B cell (primary cell): ENCODE measurements around the gene CTLA4. TPM values are rescaled to one million over a fixed set of nuclear protein-coding genes. Genes with fewer than 3 reads are reported as not detected.

Experiments used
- ATAC-seq: fragments of 200-7000 bp; cut with Tn5 transposase; one replicate; pipeline ENCODE4 v1.10.0; 2021; ENCODE audit warnings: low read depth, mild to moderate bottlenecking, moderate number of reproducible peaks, moderate library complexity
- CTCF ChIA-PET: fragments of 350-600 bp; sonication (Branson Sonifier 250); formaldehyde crosslinking; loops from one replicate; lab custom pipeline; 2021; ENCODE audit warnings: antibody characterized with exemption, inconsistent platforms; lab: Charles Lee
- POLR2A ChIA-PET: fragments of 350-600 bp; sonication (Branson Sonifier 250); formaldehyde crosslinking; loops from one replicate; lab custom pipeline; 2021; ENCODE audit warnings: antibody characterized with exemption; lab: Charles Lee
- DNase-seq: peaks from one replicate; pipeline ENCODE4 v3.0.0; 2013
- H2AFZ ChIP-seq: 2 replicates; pipeline ENCODE4 v1.6.1; 2012; ENCODE audit warnings: mild to moderate bottlenecking, low read depth, low read length; ENCODE audit not compliant: insufficient read depth, poor library complexity, severe bottlenecking
- H3K27ac ChIP-seq, 2 donors: 1 replicate in 1 of 2; 2 replicates in 1 of 2; pipeline ENCODE4 v1.5.1; 2012 to 2013; ENCODE audit warnings: low read length in 2 of 2, mild to moderate bottlenecking in 2 of 2, moderate library complexity in 1 of 2
- H3K27me3 ChIP-seq, 4 experiments: fragments of 200-600 bp in 1 of 4; sonication (generic) in 1 of 4; replicated peaks in 1 of 4; 1 replicate in 2 of 4; 2 replicates in 2 of 4; pipeline versions ENCODE4 v1.6.1 to v1.7.0; 2013 to 2016; ENCODE audit warnings: low read length in 3 of 4, mild to moderate bottlenecking in 2 of 4, mixed read lengths in 1 of 4, moderate library complexity in 1 of 4; ENCODE audit not compliant: insufficient read depth in 4 of 4, control insufficient read depth in 3 of 4; ENCODE audit errors: control extremely low read depth in 1 of 4
- H3K36me3 ChIP-seq, 2 experiments: replicated peaks in 1 of 2; 1 replicate in 1 of 2; 2 replicates in 1 of 2; pipeline versions ENCODE4 v1.6.1 to v1.7.1; 2013; ENCODE audit warnings: low read length in 1 of 2; ENCODE audit not compliant: insufficient read depth in 2 of 2, control insufficient read depth in 1 of 2; ENCODE audit errors: control extremely low read depth in 1 of 2, extremely low read depth in 1 of 2
- H3K4me1 ChIP-seq, 2 donors: fragments of 200-600 bp in 1 of 2; sonication (generic) in 1 of 2; 1 replicate in 1 of 2; 2 replicates in 1 of 2; pipeline versions ENCODE4 v1.5.1 to v1.6.1; 2013 to 2017; ENCODE audit warnings: low read length in 2 of 2; ENCODE audit not compliant: control insufficient read depth in 2 of 2, insufficient read depth in 2 of 2
- H3K4me2 ChIP-seq: replicated peaks from 2 replicates; pipeline ENCODE3; 2012; ENCODE audit warnings: mild to moderate bottlenecking, low read depth, low read length; ENCODE audit not compliant: poor library complexity, severe bottlenecking
- H3K4me3 ChIP-seq, 5 experiments: fragments of 200-600 bp in 1 of 5; sonication (generic) in 1 of 5; 1 replicate in 3 of 5; 2 replicates in 2 of 5; pipeline versions ENCODE4 v1.5.1 to v1.7.0; 2011 to 2016; ENCODE audit warnings: low read length in 4 of 5, mild to moderate bottlenecking in 4 of 5, low read depth in 2 of 5, control low read depth in 1 of 5, moderate library complexity in 1 of 5; ENCODE audit not compliant: insufficient read depth in 1 of 5; ENCODE audit errors: control extremely low read depth in 1 of 5, extremely low read depth in 1 of 5
- H3K79me2 ChIP-seq: fragments of 200-600 bp; sonication (generic); one replicate; pipeline ENCODE4 v1.6.0; 2016; ENCODE audit warnings: low read length; ENCODE audit not compliant: control insufficient read depth, insufficient read depth
- H3K9ac ChIP-seq: fragments of 200-600 bp; sonication (generic); 2 replicates; pipeline ENCODE4 v1.6.1; 2017; ENCODE audit warnings: mild to moderate bottlenecking, low read length, moderate library complexity
- H3K9me3 ChIP-seq, 3 donors: one replicate each; pipeline versions ENCODE4 v1.6.1 to v1.7.1; 2013; ENCODE audit warnings: low read length in 2 of 3; ENCODE audit not compliant: control insufficient read depth in 2 of 3, insufficient read depth in 1 of 3; ENCODE audit errors: control extremely low read depth in 1 of 3
- H4K20me1 ChIP-seq: 2 replicates; pipeline ENCODE4 v1.6.0; 2012; ENCODE audit warnings: mild to moderate bottlenecking, low read length; ENCODE audit not compliant: insufficient read depth, control insufficient read depth, poor library complexity, severe bottlenecking
- H3K27ac Mint-ChIP-seq: one replicate; pipeline ENCODE4 v1.8.0; 2021; ENCODE audit warnings: mixed read lengths
- H3K27me3 Mint-ChIP-seq: one replicate; pipeline ENCODE4 v1.8.0; 2021; ENCODE audit warnings: mixed read lengths
- H3K4me1 Mint-ChIP-seq: one replicate; pipeline ENCODE4 v1.8.0; 2021; ENCODE audit warnings: mixed read lengths
- H3K4me3 Mint-ChIP-seq: one replicate; pipeline ENCODE4 v1.8.0; 2021; ENCODE audit warnings: mixed read lengths
- H3K9me3 Mint-ChIP-seq: one replicate; pipeline ENCODE4 v1.8.0; 2022; ENCODE audit warnings: mixed read lengths; ENCODE audit not compliant: insufficient read depth
- EZH2 ChIP-seq: IDR thresholded peaks from 2 replicates; pipeline ENCODE4 v1.6.1; 2012; ENCODE audit warnings: borderline replicate concordance, low read depth, mild to moderate bottlenecking, moderate library complexity, low read length; ENCODE audit not compliant: insufficient read depth, poor library complexity, severe bottlenecking
- WGBS: methylation state at CpG from one replicate; pipeline ENCODE4 v1.1.5; 2013; ENCODE audit warnings: missing lambda C conversion rate; ENCODE audit not compliant: insufficient coverage; 5-methylcytosine and 5-hydroxymethylcytosine counted together
- intact Hi-C: fragments of 100-400 bp; cut with micrococcal nuclease; formaldehyde crosslinking; loops from one replicate; pipeline ENCODE4 v1.10.0; 2022
- polyA plus RNA-seq: library from polyadenylated mRNA; depleted of rRNA; stranded (reverse); fragments of >200 nt; gene quantifications from 2 replicates; pipeline ENCODE4 v1.2.3, GENCODE V29; 2012
- total RNA-seq, 2 donors: library from RNA; stranded (reverse); fragments of 120-200 nt in 1 of 2; gene quantifications; 1 replicate in 1 of 2; 2 replicates in 1 of 2; pipeline versions ENCODE4 v1.2.3 to v1.2.4, GENCODE V29; 2013 to 2022
- TF ChIP-seq, protein P1 (sequence below): fragments of 200-600 bp; IDR thresholded peaks from one replicate; pipeline ENCODE4 v1.8.0; 2022; ENCODE audit warnings: antibody characterized with exemption, mild to moderate bottlenecking

The CTLA4 gene
- total and polyA plus RNA-seq, 2 donors (not counting 1 experiment from before 2014, with no cell fraction given): 0.30 TPM; not detected in 1

DNA sequence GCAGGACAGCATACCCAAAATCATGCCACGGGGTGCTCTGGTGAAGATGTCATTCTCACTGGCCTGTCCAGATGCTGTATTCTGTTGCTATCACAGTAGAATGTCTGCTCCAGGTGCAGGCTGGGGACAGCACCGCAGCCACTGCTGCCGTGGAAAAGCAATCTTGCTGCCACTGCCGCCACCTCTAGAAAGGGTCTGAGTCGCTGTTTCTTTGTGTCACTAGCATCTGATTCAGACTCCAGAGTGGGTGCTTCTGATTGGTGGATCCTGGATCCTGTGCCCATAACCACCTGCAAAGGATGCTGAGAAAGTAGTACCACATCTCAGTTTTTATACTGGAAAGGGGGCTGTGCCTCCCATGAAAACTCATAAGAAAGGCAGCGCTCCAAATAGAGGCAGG lies 45.3 kb upstream of the CTLA4 start:
- H3K4me1 ChIP-seq: peaks cover 6 to 9% of the 10 kb centered on the region in 2 donors
- DNase-seq (no peak), ATAC-seq (no peak)
- H3K4me3 ChIP-seq: no peak overlapping the region
- Mint-ChIP-seq H3K27ac (no peak overlapping the region), H3K4me3 (no peak overlapping the region), H3K27me3 (peaks cover 74% of the 10 kb centered on the region), H3K4me1 (peaks cover 7% of the 10 kb centered on the region), H3K9me3 (no peaks in the 10 kb centered on the region)
- H3K27me3 ChIP-seq: peaks cover 0 to 69% (median 47%) of the 10 kb centered on the region in 4 experiments
- peaks cover 2 to 21% (median 2%) of the 10 kb centered on the region in 3 donors for H3K9me3 ChIP-seq
- WGBS: 94% methylated on average over 5 of the region's 6 CpGs
- no peaks in the 10 kb centered on the region for H3K36me3 ChIP-seq
- H4K20me1 ChIP-seq: no peaks in the 10 kb centered on the region
- no peaks in the 10 kb centered on the region for H3K79me2 ChIP-seq
- H3K27ac ChIP-seq: no peak overlapping the region
- CTCF ChIA-PET: interaction anchor here (0.6 kb wide), 1 partner anchor 28 kb away, joined by 3 read pairs; no protein-coding TSS in a partner anchor
- no peak overlapping the region for H2AFZ ChIP-seq
- TF ChIP-seq, protein P1, sequence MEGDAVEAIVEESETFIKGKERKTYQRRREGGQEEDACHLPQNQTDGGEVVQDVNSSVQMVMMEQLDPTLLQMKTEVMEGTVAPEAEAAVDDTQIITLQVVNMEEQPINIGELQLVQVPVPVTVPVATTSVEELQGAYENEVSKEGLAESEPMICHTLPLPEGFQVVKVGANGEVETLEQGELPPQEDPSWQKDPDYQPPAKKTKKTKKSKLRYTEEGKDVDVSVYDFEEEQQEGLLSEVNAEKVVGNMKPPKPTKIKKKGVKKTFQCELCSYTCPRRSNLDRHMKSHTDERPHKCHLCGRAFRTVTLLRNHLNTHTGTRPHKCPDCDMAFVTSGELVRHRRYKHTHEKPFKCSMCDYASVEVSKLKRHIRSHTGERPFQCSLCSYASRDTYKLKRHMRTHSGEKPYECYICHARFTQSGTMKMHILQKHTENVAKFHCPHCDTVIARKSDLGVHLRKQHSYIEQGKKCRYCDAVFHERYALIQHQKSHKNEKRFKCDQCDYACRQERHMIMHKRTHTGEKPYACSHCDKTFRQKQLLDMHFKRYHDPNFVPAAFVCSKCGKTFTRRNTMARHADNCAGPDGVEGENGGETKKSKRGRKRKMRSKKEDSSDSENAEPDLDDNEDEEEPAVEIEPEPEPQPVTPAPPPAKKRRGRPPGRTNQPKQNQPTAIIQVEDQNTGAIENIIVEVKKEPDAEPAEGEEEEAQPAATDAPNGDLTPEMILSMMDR: no peak
- no peak for TF ChIP-seq EZH2
- intact Hi-C loops: no loop called here
- H3K9ac ChIP-seq: no peak overlapping the region
- POLR2A ChIA-PET: no interaction called here
- no peak overlapping the region for H3K4me2 ChIP-seq

DNA sequence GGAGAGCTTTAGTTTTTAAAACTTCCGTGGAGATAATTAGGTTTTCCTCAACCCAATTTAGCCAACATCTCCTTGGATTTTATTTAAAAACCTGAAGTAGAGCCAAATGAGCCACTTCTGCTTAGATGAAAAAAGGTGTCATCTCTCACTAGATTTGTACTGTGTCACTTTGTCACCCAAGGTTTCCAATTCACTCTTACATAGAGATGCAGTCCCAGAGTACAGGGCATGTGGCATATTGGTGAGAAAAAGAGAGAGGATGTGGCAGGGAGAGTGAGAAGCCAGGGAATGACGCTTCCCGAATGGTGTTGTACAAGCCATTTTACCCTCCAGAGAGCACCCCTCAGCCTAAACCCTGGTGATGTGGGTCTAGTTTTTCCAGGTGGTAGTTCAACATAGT lies 44.4 kb upstream of the CTLA4 start:
- Mint-ChIP-seq H3K4me3 (no peak overlapping the region), H3K27ac (no peak overlapping the region), H3K27me3 (peaks cover 71% of the 10 kb centered on the region), H3K9me3 (no peaks in the 10 kb centered on the region), H3K4me1 (peaks cover 7% of the 10 kb centered on the region)
- intact Hi-C loops: no loop called here
- POLR2A ChIA-PET: interaction anchor here (0.6 kb wide), 1 partner anchor 511 kb away, joined by 7 read pairs; no protein-coding TSS in a partner anchor
- Histone ChIP-seq H3K36me3 (no peaks in the 10 kb centered on the region), H3K9ac (no peak overlapping the region), H3K9me3 (peaks cover 2 to 27% (median 9%) of the 10 kb centered on the region in 3 donors), H3K4me3 (no peak overlapping the region), H2AFZ (no peak overlapping the region), H4K20me1 (no peaks in the 10 kb centered on the region), H3K79me2 (no peaks in the 10 kb centered on the region), H3K4me1 (peaks cover 6 to 9% of the 10 kb centered on the region in 2 donors), H3K4me2 (no peak overlapping the region), H3K27me3 (peaks cover 0 to 67% (median 42%) of the 10 kb centered on the region in 4 experiments), H3K27ac (no peak overlapping the region)
- ATAC-seq (no peak), DNase-seq (no peak)
- TF ChIP-seq EZH2: no peak
- TF ChIP-seq, protein P1: no peak
- WGBS: no CpG with 5 or more reads among the region's 3 CpGs
- CTCF ChIA-PET: no interaction called here
